GM21423 (cell line): ENCODE data around the gene ASS1.

ENCODE experiments used
- ATAC-seq: cut with Tn5 transposase; IDR thresholded peaks from one replicate; pipeline ENCODE4 v1.9.1; 2021; ENCODE audit warnings: mild to moderate bottlenecking, moderate library complexity; ENCODE audit not compliant: unreplicated experiment

Gene ASS1

GRCh38 chr9:130451509-130452388 is 7.0 kb downstream of the ASS1 start:
- no peak for ATAC-seq

GRCh38 chr9:130452835-130453234 is 8.1 kb downstream of the ASS1 start:
- ATAC-seq = no peak

GRCh38 chr9:130453487-130453886 is 8.7 kb downstream of the ASS1 start:
- ATAC-seq = no peak

GRCh38 chr9:130454096-130454811 is 9.5 kb downstream of the ASS1 start:
- no peak for ATAC-seq

- ATAC-seq = no peak
Measured at GRCh38 chr9:130454812-130455325, 10.1 kb downstream of the ASS1 start.

- no peak for ATAC-seq
Measured at GRCh38 chr9:130458027-130458803, 13.5 kb downstream of the ASS1 start.

GRCh38 chr9:130458804-130459067 is 14.0 kb downstream of the ASS1 start:
- no peak for ATAC-seq

- ATAC-seq = no peak
Measured at GRCh38 chr9:130459151-130459550, 14.4 kb downstream of the ASS1 start.

GRCh38 chr9:130459941-130460669 is 15.3 kb downstream of the ASS1 start:
- ATAC-seq = no peak

- ATAC-seq = no peak
Measured at GRCh38 chr9:130461218-130461630, 16.5 kb downstream of the ASS1 start.

GRCh38 chr9:130461731-130462130 is 17.0 kb downstream of the ASS1 start:
- no peak for ATAC-seq

GRCh38 chr9:130462685-130463540 is 18.2 kb downstream of the ASS1 start:
- no peak for ATAC-seq

- ATAC-seq = no peak
Measured at GRCh38 chr9:130463763-130464745, 19.3 kb downstream of the ASS1 start.

GRCh38 chr9:130465383-130466096 is 20.8 kb downstream of the ASS1 start:
- no peak for ATAC-seq

GRCh38 chr9:130466537-130467217 is 21.9 kb downstream of the ASS1 start:
- no peak for ATAC-seq

GRCh38 chr9:130467316-130467715 is 22.6 kb downstream of the ASS1 start:
- ATAC-seq = no peak

- no peak for ATAC-seq
Measured at GRCh38 chr9:130468566-130468965, 23.8 kb downstream of the ASS1 start.
